HG03135 (cell line): ENCODE results near the gene PLCB1.

ENCODE experiments used
- ATAC-seq: cut with Tn5 transposase; IDR thresholded peaks from one replicate; pipeline ENCODE4 v1.9.1; 2021; ENCODE audit warnings: mild to moderate bottlenecking, moderate library complexity; ENCODE audit not compliant: unreplicated experiment

Gene PLCB1

GRCh38 chr20:8292793-8293192 lies 160.7 kb downstream of the PLCB1 start:
- no peak for ATAC-seq

DNA sequence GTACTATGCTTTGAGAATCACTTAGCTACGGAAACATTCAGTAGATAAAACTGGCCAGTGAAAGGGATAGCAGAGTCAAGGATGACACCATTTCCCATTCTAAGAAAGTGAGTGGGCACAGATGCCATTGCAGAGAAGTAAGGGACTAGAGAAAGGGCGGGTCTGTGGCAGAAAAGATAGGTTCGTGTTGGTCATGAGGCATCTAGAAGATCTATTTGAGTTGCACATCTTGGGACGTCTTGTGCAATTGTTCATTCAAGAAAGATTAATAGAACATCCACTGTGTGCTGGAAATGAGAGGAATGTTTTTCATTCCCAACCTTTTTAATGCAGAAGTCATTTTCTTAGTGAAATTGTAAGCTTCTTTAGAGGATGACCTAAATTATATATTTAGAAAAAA lies 161.7 kb downstream of the PLCB1 start:
- ATAC-seq, result no peak

DNA sequence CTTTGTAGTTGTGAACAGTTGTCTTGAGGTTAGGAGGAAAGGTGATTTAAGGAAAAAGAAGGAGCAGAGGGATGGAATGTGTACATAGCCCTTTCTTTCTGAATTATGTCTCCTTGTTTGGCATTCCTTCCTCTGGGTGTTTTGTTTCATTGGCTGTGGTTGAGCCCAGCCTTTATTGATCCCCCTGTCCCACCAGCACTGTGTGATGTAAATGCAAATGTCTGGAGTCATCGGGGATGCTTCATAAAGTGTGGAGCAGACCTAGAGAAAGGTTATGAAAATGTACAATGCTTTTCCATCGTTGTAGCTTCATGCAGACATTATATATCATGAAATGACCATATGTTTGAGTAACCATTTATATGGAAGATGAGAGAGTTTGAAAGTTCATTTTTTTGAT lies 164.5 kb downstream of the PLCB1 start:
- ATAC-seq, result no peak

GRCh38 chr20:8298426-8299043 lies 166.5 kb downstream of the PLCB1 start:
- ATAC-seq, result no peak

DNA sequence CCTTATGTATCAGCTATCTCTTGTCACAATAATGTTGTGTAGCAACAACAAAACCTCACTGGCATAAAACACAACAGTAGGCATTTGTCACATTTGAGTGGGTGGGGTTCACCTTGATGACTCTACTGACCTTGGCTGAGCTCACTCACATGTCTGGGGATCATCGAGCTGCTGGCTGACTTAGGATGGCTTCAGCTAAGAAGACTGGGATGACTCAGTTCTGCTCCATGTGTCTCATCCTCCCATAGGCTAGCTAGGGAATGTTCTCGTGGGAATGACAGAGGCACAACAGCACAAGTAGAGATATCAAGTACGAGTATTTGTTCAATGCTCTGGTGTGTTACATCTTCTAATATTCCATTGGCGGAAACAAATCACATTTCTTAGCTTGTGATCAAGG lies 167.9 kb downstream of the PLCB1 start:
- no peak for ATAC-seq

DNA sequence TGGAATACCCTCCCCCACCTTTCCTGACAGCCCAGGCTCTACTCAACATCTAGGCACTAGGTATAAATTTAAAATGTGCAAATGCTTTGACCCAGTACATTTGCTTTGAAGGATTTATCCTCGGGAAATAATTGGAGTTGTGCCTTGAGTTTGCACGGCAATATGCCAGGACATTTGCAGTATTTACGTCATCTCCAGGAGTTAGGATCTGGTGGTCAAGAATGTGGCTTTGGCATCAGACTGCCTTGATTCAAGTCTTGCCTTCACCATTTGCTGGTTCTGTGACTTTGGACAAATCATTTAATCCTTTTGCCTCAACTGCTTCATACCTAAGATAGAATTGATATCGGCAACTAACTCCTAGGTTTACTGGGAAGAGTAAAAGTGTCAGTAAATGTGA lies 169.6 kb downstream of the PLCB1 start:
- no peak for ATAC-seq

- no peak for ATAC-seq
Measured at GRCh38 chr20:8303651-8304050, 171.6 kb downstream of the PLCB1 start.

- no peak for ATAC-seq
Measured at GRCh38 chr20:8304124-8304816, 172.2 kb downstream of the PLCB1 start.

- ATAC-seq, result peak; percentile 84
Measured at GRCh38 chr20:8305449-8305978, 173.4 kb downstream of the PLCB1 start.

GRCh38 chr20:8306937-8307336 lies 174.9 kb downstream of the PLCB1 start:
- no peak for ATAC-seq

DNA sequence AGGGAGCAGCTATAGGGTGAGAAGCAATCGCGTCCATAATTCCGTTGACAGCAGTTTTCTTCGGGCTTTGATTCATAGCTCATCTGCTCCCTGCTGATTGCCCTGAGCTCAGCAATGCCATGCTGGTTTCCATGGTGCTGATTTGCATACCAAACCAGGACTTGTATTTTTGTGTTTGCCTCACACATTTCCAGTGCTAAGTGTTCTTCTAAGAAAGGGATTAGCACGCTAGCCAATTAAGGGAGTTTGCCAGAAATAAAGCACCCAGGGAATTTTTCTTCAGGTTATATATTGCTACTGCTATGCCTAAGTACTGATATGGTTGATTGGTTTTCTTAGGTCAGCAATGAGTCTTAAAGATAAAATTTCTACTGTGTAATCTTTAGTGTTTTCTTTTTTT lies 177.6 kb downstream of the PLCB1 start:
- ATAC-seq, result no peak

DNA sequence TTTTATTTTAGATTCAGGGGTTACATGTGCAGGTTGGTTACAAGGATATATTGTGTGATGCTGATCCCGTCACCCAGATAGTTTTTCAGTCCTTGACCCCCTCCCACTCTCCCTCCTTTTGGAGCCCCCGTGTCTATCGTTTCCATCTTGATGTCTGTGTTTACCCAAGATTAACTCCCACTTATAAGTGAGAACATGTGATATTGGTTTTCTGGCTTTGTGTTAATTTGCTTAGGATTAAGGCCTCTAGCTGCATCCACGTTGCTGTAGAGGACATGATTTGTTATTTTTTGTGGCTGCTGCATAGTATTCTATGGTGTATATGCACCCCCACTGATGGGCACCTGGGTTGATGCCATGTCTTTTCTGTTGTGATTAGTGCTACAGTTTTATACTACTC lies 178.6 kb downstream of the PLCB1 start:
- ATAC-seq, result no peak

- ATAC-seq, result no peak
Measured at GRCh38 chr20:8313073-8313472, 181.0 kb downstream of the PLCB1 start.

DNA sequence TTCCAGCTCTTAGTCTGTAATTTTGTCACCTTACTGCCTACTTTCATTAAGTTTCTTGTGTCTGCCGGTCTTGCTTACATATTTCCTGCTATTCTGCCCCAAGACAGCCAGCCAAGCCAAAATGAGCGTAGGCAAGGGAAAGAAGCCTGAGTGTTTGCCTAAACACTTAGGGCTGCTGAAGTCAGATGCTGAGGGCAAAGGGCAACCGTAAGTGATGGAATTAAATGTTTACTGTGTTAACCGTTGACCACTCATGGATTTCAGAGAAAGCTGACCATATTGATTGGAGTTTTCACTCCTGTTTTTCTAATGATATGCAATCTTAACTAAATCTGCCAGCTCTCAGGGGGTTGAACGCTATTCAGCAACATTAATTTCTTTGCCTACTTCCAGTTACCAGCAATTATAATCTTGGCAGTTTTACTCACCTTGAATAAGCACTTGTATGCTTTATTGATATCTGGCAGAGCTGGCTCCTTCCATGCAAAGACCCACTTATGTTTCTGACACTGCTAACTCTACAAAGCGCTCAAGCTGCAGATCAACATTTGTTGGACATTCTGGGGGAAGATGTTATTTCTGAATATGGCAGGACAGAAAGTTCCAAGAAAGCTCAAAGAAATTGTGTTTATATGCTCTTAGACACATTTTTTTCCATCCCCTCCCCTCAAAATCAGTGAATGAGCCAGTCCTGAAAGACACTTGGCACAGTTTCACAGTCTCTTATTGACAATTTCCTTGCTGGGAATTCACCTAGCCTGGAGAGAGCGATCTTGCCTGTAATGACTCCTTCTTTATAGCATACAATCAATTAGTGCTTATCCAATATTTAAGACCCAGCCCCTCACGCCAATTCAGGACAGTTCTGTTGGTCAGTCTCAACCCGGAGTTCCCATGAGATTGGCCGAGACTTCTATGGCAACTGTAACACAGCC lies 183.8 kb downstream of the PLCB1 start:
- no peak for ATAC-seq

GRCh38 chr20:8317448-8317847 lies 185.4 kb downstream of the PLCB1 start:
- ATAC-seq, result no peak

- ATAC-seq, result no peak
Measured at GRCh38 chr20:8318965-8319625, 187.0 kb downstream of the PLCB1 start.

- no peak for ATAC-seq
Measured at GRCh38 chr20:8320306-8320705, 188.2 kb downstream of the PLCB1 start.

DNA sequence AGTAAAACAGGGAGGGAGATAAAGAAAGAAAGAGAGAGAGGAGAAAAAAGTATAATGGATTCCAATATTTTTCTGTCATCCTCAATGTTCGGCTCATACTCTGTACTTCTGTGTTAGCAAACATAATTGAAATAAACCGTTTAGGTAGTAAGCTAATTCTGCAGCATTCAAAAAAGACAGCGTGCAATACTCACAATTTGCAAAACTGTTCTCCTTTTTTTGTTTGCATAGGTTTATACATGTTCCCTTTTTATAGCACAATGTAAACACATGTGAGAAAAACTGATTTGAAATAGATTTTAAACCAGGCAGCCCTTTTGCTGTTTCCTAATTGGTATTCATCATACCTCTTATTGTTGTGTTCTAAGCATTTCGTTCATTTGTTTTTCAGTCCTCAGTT lies 188.9 kb downstream of the PLCB1 start:
- no peak for ATAC-seq

GRCh38 chr20:8322662-8323217 lies 190.7 kb downstream of the PLCB1 start:
- no peak for ATAC-seq

DNA sequence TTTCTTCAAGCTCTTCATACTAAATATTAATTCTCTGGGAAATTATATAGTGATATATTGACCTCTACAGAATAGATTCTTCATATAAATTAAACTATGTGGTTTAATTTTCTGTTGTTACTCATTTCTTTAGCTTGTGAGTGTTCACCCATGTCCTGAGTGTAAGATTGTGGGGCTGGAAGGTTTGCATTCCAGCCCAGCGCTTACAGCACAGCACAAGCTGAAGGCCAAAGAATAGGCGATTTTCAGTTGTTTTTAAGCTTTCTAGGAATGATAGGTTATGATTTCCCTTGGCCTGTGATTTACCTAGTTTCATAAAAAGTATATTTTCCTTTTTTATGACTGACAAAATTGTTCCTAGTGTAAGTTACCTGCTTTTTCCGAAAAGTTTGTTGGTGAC lies 194.1 kb downstream of the PLCB1 start:
- no peak for ATAC-seq

DNA sequence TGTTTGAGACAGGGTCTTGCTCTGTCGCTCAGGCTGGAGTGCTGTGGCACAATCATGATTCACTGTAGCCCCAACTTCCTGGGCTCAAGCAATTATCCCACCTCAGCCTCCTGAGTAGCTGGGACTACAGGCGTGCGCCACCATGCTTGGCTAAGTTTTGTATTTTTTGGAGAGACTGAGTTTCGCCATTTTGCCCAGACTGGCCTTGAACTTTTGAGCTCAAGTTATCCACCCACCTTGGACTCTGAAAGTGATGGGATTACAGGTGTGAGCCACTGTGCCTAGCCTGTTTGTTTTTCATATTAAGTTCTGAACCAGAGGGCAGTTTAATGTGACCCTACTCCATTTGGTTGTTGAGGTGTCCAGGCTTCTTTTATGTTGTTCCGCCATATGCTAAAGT lies 194.8 kb downstream of the PLCB1 start:
- ATAC-seq, result no peak
